Endothelial cell of umbilical vein (primary cell): Measurements from ENCODE around the gene ATP2B2. TPM values are rescaled to one million over a fixed set of nuclear protein-coding genes. Genes with fewer than 3 reads are reported as not detected.

ENCODE experiments used
- BruUV-seq: library from RNA; stranded (reverse); fragments of 400-500 nt; replicated peaks from 2 replicates; lab custom pipeline; 2021; lab: Mats Ljungman, UMichigan
- CTCF ChIA-PET: fragments of 300-600, 350-600 bp; sonication (Branson Sonifier 250); formaldehyde crosslinking; loops from one replicate; lab custom pipeline; 2021; ENCODE audit warnings: antibody characterized with exemption, inconsistent platforms; lab: Charles Lee
- POLR2A ChIA-PET: fragments of 300-600, 350-600 bp; sonication (Branson Sonifier 250); formaldehyde crosslinking; loops from one replicate; lab custom pipeline; 2021; ENCODE audit warnings: antibody characterized with exemption, inconsistent platforms; lab: Charles Lee
- DNase-seq: peaks from one replicate; pipeline ENCODE4 v3.0.0-alpha.2; 2011; ENCODE audit warnings: low read depth, low spot score
- FAIRE-seq: peaks from 2 replicates; lab custom pipeline; 2011; peaks lifted over from hg19 to GRCh38; lab: Jason Lieb, UNC
- H2AFZ ChIP-seq: 2 replicates; pipeline ENCODE4 v1.6.0; 2012; ENCODE audit warnings: low read depth, low read length, control low read depth, inconsistent platforms
- H3K27ac ChIP-seq: 2 replicates; pipeline ENCODE4 v1.5.1; 2011; ENCODE audit warnings: low read depth, mild to moderate bottlenecking, control low read depth, low read length, moderate library complexity; ENCODE audit not compliant: insufficient read depth
- H3K27me3 ChIP-seq, 2 experiments: 2 replicates each; pipeline versions ENCODE4 v1.6.0 to v1.6.1; 2011; ENCODE audit warnings: low read length in 2 of 2, mixed read lengths in 1 of 2; ENCODE audit not compliant: control insufficient read depth in 2 of 2, insufficient read depth in 2 of 2
- H3K36me3 ChIP-seq, 2 experiments: 2 replicates in 1 of 2; 3 replicates in 1 of 2; pipeline ENCODE4 v1.5.1; 2011; ENCODE audit warnings: low read length in 2 of 2, mild to moderate bottlenecking in 1 of 2, moderate library complexity in 1 of 2; ENCODE audit not compliant: control insufficient read depth in 2 of 2, insufficient read depth in 2 of 2; ENCODE audit errors: extremely low read depth in 1 of 2
- H3K4me1 ChIP-seq: 3 replicates; pipeline ENCODE4 v1.5.1; 2011; ENCODE audit warnings: mild to moderate bottlenecking, low read length; ENCODE audit not compliant: control insufficient read depth, insufficient read depth; ENCODE audit errors: extremely low read depth
- H3K4me2 ChIP-seq: 2 replicates; pipeline ENCODE4 v1.6.1; 2011; ENCODE audit warnings: low read length, control low read depth, mixed read lengths; ENCODE audit not compliant: insufficient read depth
- H3K4me3 ChIP-seq, 3 experiments: fragments of 200-600 bp in 1 of 3; sonication (generic), shearing (Covaris generic) in 1 of 3; replicated peaks in 1 of 3; 2 replicates each; pipeline ENCODE4 v1.5.1; 2011 to 2016; ENCODE audit warnings: control low read depth in 3 of 3, low read length in 3 of 3, mild to moderate bottlenecking in 2 of 3, inconsistent platforms in 1 of 3, low read depth in 1 of 3, moderate library complexity in 1 of 3; ENCODE audit not compliant: insufficient read depth in 1 of 3
- H3K79me2 ChIP-seq: 2 replicates; pipeline ENCODE4 v1.6.0; 2012; ENCODE audit warnings: low read length, inconsistent platforms; ENCODE audit not compliant: control insufficient read depth, insufficient read depth
- H3K9ac ChIP-seq: replicated peaks from 2 replicates; pipeline ENCODE3; 2011; ENCODE audit warnings: low read length, control low read depth; ENCODE audit not compliant: insufficient read depth; ENCODE audit errors: extremely low read depth
- H3K9me1 ChIP-seq: replicated peaks from 3 replicates; pipeline ENCODE4 v1.6.0; 2011; ENCODE audit warnings: mild to moderate bottlenecking, low read length; ENCODE audit not compliant: control insufficient read depth, insufficient read depth; ENCODE audit errors: extremely low read depth
- H3K9me3 ChIP-seq: replicated peaks from 2 replicates; pipeline ENCODE4 v1.5.1; 2012; ENCODE audit warnings: low read length, inconsistent platforms; ENCODE audit not compliant: control insufficient read depth, insufficient read depth
- H4K20me1 ChIP-seq: replicated peaks from 2 replicates; pipeline ENCODE3; 2011; ENCODE audit warnings: mild to moderate bottlenecking, low read length; ENCODE audit not compliant: control insufficient read depth, insufficient read depth; ENCODE audit errors: extremely low read depth
- CTCF ChIP-seq, 2 donors: IDR thresholded peaks; 1 replicate in 1 of 2; 2 replicates in 1 of 2; pipeline ENCODE4 v1.5.1; 2011; ENCODE audit warnings: low read length in 2 of 2, mild to moderate bottlenecking in 2 of 2, moderate library complexity in 2 of 2, control low read depth in 1 of 2, inconsistent platforms in 1 of 2, low read depth in 1 of 2; ENCODE audit not compliant: insufficient read depth in 1 of 2; ENCODE audit errors: extremely low read depth in 1 of 2
- EZH2 ChIP-seq: IDR thresholded peaks from 2 replicates; pipeline ENCODE4 v1.6.1; 2012; ENCODE audit warnings: borderline replicate concordance, low read depth, mild to moderate bottlenecking, moderate library complexity, low read length, inconsistent platforms; ENCODE audit not compliant: severe bottlenecking
- FOS ChIP-seq: IDR thresholded peaks from 2 replicates; pipeline ENCODE4 v1.6.1; 2011; ENCODE audit warnings: mild to moderate bottlenecking, low read length, moderate library complexity, borderline replicate concordance; ENCODE audit not compliant: insufficient read depth
- GATA2 ChIP-seq: IDR thresholded peaks from 2 replicates; pipeline ENCODE4 v1.7.0; 2011; ENCODE audit warnings: low read depth, mild to moderate bottlenecking, moderate library complexity, mixed read lengths, low read length; ENCODE audit not compliant: insufficient read length, insufficient read depth
- JUN ChIP-seq: IDR thresholded peaks from 2 replicates; pipeline ENCODE4 v1.6.1; 2011; ENCODE audit warnings: borderline replicate concordance, low read depth; ENCODE audit not compliant: insufficient read length, insufficient read depth
- MAX ChIP-seq: IDR thresholded peaks from 2 replicates; pipeline ENCODE4 v1.6.1; 2011; ENCODE audit not compliant: insufficient read depth, insufficient read length
- MYC ChIP-seq: IDR thresholded peaks from one replicate; pipeline ENCODE4 v1.6.1; 2011; ENCODE audit warnings: mild to moderate bottlenecking, low read depth, low read length
- POLR2A ChIP-seq: IDR thresholded peaks from 2 replicates; pipeline ENCODE4 v1.6.1; 2012; ENCODE audit warnings: low read depth, mild to moderate bottlenecking, control low read depth, low read length
- POLR2AphosphoS5 ChIP-seq: IDR thresholded peaks from 2 replicates; pipeline ENCODE4 v1.6.1; 2012; ENCODE audit warnings: low read depth, mild to moderate bottlenecking, control low read depth, low read length, moderate library complexity; ENCODE audit not compliant: insufficient read depth
- dilution Hi-C: fragments of 300-500 bp; cut with MboI; formaldehyde crosslinking; loops from one replicate; pipeline ENCODE4 v1.15.0; 2019; ENCODE audit warnings: low sequenced_read_pairs; ENCODE audit not compliant: extremely low pct_ligation_motif_present
- intact Hi-C: fragments of 100-400 bp; cut with micrococcal nuclease; formaldehyde crosslinking; loops from one replicate; pipeline ENCODE4 v1.10.0; 2022
- polyA plus RNA-seq, 4 experiments: library from polyadenylated mRNA; depleted of rRNA in 3 of 4; stranded (reverse) in 3 of 4; unstranded in 1 of 4; fragments of >200 nt; gene quantifications; 2 replicates each; pipeline versions ENCODE4 v1.2.1 to v1.2.3, GENCODE V29; 2011 to 2012; ENCODE audit warnings: missing spikeins in 1 of 4
- total RNA-seq: library from RNA; stranded (reverse); gene quantifications from 2 replicates; pipeline ENCODE4 v1.2.3, GENCODE V29; 2021

Gene ATP2B2
- total and polyA plus RNA-seq, 2 donors (not counting 3 experiments of a cell fraction or from before 2014, with no cell fraction given), result not detected

- TF ChIP-seq MYC, result no peak
- no peak for TF ChIP-seq POLR2A
- no peak for TF ChIP-seq CTCF (IDR thresholded peaks at IDR 0.05; ENCODE audit: extremely low read depth in 1 of 2, insufficient read depth in 1 of 2, low read depth in 1 of 2, low read length in 2 of 2)
- no peak for TF ChIP-seq EZH2
- TF ChIP-seq POLR2AphosphoS5, result no peak
- TF ChIP-seq MAX, result no peak
- no peak for TF ChIP-seq GATA2
- TF ChIP-seq JUN, result no peak
- TF ChIP-seq FOS, result no peak
- Histone ChIP-seq H3K4me3 (no peak overlapping the region), H2AFZ (no peak overlapping the region), H4K20me1 (no peaks in the 10 kb centered on the region), H3K9ac (no peak overlapping the region), H3K4me2 (no peak overlapping the region), H3K36me3 (no peaks in the 10 kb centered on the region), H3K27me3 (peaks cover 0 to 1% of the 10 kb centered on the region in 2 experiments), H3K27ac (no peak overlapping the region), H3K9me1 (no peaks in the 10 kb centered on the region), H3K9me3 (no peaks in the 10 kb centered on the region), H3K79me2 (no peaks in the 10 kb centered on the region), H3K4me1 (no peaks in the 10 kb centered on the region)
- intact Hi-C loops, result no loop called here
- POLR2A ChIA-PET, result no interaction called here
- CTCF ChIA-PET, result no interaction called here
- DNase-seq (no peak), FAIRE-seq (no peak)
- dilution Hi-C loops, result no loop called here
- no TSS peak for BruUV-seq
These were observed 22.1 kb upstream of the ATP2B2 start for GRCh38 chr3:10527295-10528001.
